ENCODE measurements around the gene NOP56. TPM values are rescaled to one million over a fixed set of nuclear protein-coding genes. Genes with fewer than 3 reads are reported as not detected.
"Not testable (repeated sequence)": the region's sequence is repeated elsewhere in the genome, so short reads cannot be mapped to it uniquely, and the experiment has no call there.

The NOP56 gene
- total RNA-seq, 1 donor from 2014 or later, result 103 TPM

DNA sequence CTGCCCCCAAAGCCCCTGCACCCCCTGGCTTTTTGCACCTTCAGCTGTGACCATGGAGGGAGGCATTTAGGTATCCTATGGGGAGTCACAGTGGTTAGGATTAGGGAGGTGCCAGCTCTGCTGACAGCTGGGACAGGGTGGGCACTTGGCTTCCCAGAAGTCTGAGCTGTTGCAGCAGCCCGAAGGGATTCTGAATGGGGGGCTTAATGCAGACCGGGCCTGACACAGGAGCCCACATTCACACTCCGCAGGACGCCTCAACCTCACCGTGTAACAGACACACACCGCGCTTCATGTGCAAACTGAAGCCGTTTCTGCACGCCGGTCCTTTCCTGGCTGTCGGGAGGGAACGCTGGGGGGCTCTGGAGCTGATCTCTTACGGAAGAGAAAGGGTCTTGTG is 42.1 kb downstream of the NOP56 start:
- Mint-ChIP-seq H3K36me3 (ENCODE audit: low read depth) (no peaks in the 10 kb centered on the region), H3K4me3 (ENCODE audit: unreplicated experiment) (no peak overlapping the region), H3K27ac (ENCODE audit: unreplicated experiment) (no peak overlapping the region), H3K27me3 (ENCODE audit: low read depth) (peaks cover 33% of the 10 kb centered on the region), H3K4me1 (ENCODE audit: low read depth) (peaks cover 9% of the 10 kb centered on the region), H3K9me3 (ENCODE audit: low read depth) (no peaks in the 10 kb centered on the region)
- DNase-seq (ENCODE audit: low spot score), result peak; percentile 66
- TF ChIP-seq, protein P1, sequence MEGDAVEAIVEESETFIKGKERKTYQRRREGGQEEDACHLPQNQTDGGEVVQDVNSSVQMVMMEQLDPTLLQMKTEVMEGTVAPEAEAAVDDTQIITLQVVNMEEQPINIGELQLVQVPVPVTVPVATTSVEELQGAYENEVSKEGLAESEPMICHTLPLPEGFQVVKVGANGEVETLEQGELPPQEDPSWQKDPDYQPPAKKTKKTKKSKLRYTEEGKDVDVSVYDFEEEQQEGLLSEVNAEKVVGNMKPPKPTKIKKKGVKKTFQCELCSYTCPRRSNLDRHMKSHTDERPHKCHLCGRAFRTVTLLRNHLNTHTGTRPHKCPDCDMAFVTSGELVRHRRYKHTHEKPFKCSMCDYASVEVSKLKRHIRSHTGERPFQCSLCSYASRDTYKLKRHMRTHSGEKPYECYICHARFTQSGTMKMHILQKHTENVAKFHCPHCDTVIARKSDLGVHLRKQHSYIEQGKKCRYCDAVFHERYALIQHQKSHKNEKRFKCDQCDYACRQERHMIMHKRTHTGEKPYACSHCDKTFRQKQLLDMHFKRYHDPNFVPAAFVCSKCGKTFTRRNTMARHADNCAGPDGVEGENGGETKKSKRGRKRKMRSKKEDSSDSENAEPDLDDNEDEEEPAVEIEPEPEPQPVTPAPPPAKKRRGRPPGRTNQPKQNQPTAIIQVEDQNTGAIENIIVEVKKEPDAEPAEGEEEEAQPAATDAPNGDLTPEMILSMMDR (IDR thresholded peaks at IDR 0.05), result no peak

DNA sequence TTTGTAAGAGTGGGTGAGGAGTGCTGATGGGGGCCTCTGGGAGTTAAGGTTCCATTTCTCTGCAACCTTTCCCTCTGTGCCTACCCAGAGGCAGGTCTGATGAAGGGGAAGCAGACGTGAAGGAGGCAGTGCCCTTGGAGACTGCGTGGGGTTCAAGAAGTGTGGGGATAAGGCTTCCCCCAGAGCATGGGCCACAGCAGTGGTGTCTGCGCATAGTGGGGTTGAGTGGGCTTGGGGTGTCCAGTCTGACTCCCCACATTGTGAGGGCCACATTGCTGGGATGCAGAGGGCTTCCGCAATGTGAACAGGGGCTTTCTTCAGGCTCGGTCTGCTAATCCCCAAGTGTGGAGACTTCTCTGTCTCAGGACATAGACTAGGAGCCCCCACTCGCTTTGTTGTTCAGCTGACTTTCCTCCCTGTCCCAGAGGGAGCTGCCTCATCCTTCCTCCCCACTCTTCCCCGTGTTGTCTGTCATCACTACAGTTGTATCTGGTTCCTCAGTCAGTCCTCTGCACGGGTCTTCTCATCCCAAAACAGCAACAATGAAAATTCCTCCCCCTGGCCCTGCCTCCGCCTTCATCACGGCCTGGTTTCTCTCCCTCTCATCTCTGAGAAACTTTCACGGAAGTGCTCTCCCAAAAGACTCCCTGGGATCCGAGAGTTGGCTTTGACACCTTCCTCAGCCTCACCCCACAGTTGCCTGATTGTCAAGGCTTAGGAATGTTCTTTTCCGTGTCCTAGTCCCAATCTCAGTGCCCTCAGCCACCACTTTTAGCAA is 43.0 kb downstream of the NOP56 start:
- Mint-ChIP-seq H3K36me3 (ENCODE audit: low read depth) (peaks cover 2% of the 10 kb centered on the region), H3K9me3 (ENCODE audit: low read depth) (no peaks in the 10 kb centered on the region), H3K4me1 (ENCODE audit: low read depth) (peaks cover 9% of the 10 kb centered on the region), H3K4me3 (ENCODE audit: unreplicated experiment) (no peak overlapping the region), H3K27me3 (ENCODE audit: low read depth) (peaks cover 40% of the 10 kb centered on the region), H3K27ac (ENCODE audit: unreplicated experiment) (no peak overlapping the region)
- TF ChIP-seq, protein P1 (IDR thresholded peaks at IDR 0.05), result no peak
- peak; percentile 66 for DNase-seq (ENCODE audit: low spot score)

DNA sequence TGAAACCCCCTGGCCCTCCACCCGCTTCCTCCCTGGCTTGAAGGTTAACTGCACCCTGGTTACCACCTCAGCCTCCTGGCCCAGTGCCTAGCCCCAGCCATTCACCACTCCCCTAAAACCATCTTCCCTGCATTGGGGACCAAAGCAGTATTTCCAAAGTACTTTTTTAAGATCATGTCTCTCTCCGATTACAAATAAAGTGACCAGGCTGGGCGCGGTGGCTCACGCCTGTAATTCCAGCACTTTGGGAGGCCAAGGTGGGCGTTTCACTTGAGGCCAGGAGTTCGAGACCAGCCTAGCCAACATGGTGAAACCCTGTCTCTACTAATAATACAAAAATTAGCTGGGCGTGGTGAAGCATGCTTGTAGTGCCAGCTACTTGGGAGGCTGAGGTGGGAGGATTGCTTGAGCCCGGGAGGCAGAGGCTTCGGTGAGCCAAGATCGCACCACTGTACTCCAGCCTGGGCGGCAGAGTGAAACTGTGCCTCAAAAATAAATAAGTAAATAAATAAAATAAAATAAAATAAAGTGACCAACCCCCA is 43.6 kb downstream of the NOP56 start:
- not testable (repeated sequence) for H3K9me3 Mint-ChIP-seq (ENCODE audit: low read depth); H3K27ac Mint-ChIP-seq (ENCODE audit: unreplicated experiment); H3K4me1 Mint-ChIP-seq (ENCODE audit: low read depth); H3K36me3 Mint-ChIP-seq (ENCODE audit: low read depth); H3K4me3 Mint-ChIP-seq (ENCODE audit: unreplicated experiment)
- DNase-seq (ENCODE audit: low spot score), result peak; percentile 37
- H3K27me3 Mint-ChIP-seq (ENCODE audit: low read depth), result peaks cover 45% of the 10 kb centered on the region

DNA sequence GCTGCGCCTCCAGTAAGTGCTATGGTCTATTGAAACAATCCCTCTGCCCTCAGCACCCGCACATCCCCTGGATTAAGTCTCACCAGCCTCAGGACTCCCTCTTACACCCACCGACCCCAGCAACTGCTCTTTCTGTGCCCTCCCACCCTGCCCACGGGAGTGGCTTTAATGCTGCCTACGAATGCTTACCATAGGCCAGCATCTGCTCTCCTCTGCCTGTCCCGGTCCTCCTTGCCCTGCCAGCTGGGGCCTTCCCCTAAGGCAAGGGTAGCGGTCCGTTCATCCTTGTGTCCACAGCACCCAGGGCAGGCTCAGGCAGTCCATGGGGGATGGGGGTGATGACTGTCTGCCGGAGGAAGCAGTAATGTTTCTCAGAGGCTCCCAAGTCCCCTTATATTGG is 44.2 kb downstream of the NOP56 start:
- Mint-ChIP-seq H3K27me3 (ENCODE audit: low read depth) (peaks cover 49% of the 10 kb centered on the region), H3K36me3 (ENCODE audit: low read depth) (peaks cover 3% of the 10 kb centered on the region), H3K9me3 (ENCODE audit: low read depth) (no peaks in the 10 kb centered on the region), H3K4me3 (ENCODE audit: unreplicated experiment) (no peak overlapping the region), H3K4me1 (ENCODE audit: low read depth) (peaks cover 9% of the 10 kb centered on the region), H3K27ac (ENCODE audit: unreplicated experiment) (no peak overlapping the region)
- peak; percentile 61 for DNase-seq (ENCODE audit: low spot score)
- TF ChIP-seq, protein P1 (IDR thresholded peaks at IDR 0.05), result no peak

DNA sequence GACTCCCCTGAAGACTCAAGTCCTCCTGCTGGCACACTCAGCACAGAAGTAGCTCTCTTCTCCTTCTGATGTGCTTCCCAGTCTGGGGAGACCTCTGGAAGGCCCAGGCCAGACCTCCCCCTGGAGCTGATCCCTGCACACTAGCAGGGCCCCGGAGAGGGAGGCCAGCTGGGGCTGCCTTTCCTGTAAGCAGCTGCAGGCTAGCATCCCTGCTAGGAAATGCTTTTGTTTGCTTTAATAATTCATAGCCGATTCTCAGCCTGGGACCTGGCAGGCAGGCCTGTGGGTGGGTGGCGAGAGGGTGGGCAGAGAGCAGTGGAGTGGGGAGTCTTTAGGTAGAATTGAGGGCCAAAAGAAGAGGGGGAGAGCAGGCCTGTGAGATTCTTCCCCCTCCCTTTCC is 45.3 kb downstream of the NOP56 start:
- Mint-ChIP-seq H3K9me3 (ENCODE audit: low read depth) (no peaks in the 10 kb centered on the region), H3K27me3 (ENCODE audit: low read depth) (peaks cover 48% of the 10 kb centered on the region), H3K4me3 (ENCODE audit: unreplicated experiment) (no peak overlapping the region), H3K27ac (ENCODE audit: unreplicated experiment) (no peak overlapping the region), H3K36me3 (ENCODE audit: low read depth) (peaks cover 3% of the 10 kb centered on the region), H3K4me1 (ENCODE audit: low read depth) (peaks cover 4% of the 10 kb centered on the region)
- DNase-seq (ENCODE audit: low spot score), result peak; percentile 52
- TF ChIP-seq, protein P1 (IDR thresholded peaks at IDR 0.05), result no peak
